GM12878 (cell line): ENCODE data around the gene WFIKKN1. TPM values are rescaled to one million over a fixed set of nuclear protein-coding genes. Genes with fewer than 3 reads are reported as not detected.

Experiments
- ATAC-seq: fragments of 200-7000 bp; cut with Tn5 transposase; 3 replicates; pipeline ENCODE4 v1.9.1; 2020; ENCODE audit warnings: mild to moderate bottlenecking, moderate library complexity
- BruUV-seq: library from RNA; stranded (reverse); fragments of 400-500 nt; replicated peaks from 2 replicates; lab custom pipeline; 2021; lab: Mats Ljungman, UMichigan
- CTCF ChIA-PET: fragments of 300-600 bp; sonication (Branson Sonifier 250); formaldehyde crosslinking; extraction: SDS; loops from one replicate; lab custom pipeline; 2021; ENCODE audit warnings: inconsistent platforms; lab: Yijun Ruan, JAX
- POLR2A ChIA-PET: fragments of 350-600 bp; formaldehyde crosslinking; extraction: SDS; loops from one replicate; lab custom pipeline; 2021; ENCODE audit warnings: inconsistent platforms; lab: Charles Lee
- RAD21 ChIA-PET: fragments of 300-600 bp; sonication (Branson Sonifier 250); formaldehyde crosslinking; loops from one replicate; lab custom pipeline; 2023; ENCODE audit warnings: antibody characterized with exemption; ENCODE audit not compliant: unreplicated experiment; lab: Charles Lee
- SMC1A ChIA-PET: fragments of 300-600 bp; sonication (Branson Sonifier 250); formaldehyde crosslinking; loops from one replicate; lab custom pipeline; 2023; ENCODE audit not compliant: unreplicated experiment, uncharacterized antibody; lab: Charles Lee
- DNase-seq: peaks from one replicate; pipeline ENCODE4 v3.0.0-alpha.2; 2011; ENCODE audit warnings: low read depth, low spot score
- FAIRE-seq: peaks from 3 replicates; lab custom pipeline; 2011; peaks lifted over from hg19 to GRCh38; lab: Jason Lieb, UNC
- H2AFZ ChIP-seq: 2 replicates; pipeline ENCODE4 v1.6.0; 2011; ENCODE audit warnings: low read depth, low read length, control low read depth; ENCODE audit not compliant: control insufficient read depth
- H3K27ac ChIP-seq: 2 replicates; pipeline ENCODE4 v1.5.1; 2011; ENCODE audit warnings: control low read depth; ENCODE audit not compliant: control insufficient read depth, insufficient read depth
- H3K27me3 ChIP-seq, 2 experiments: replicated peaks in 1 of 2; 2 replicates each; pipeline versions ENCODE4 v1.6.0 to v1.6.1; 2011; ENCODE audit warnings: low read length in 1 of 2; ENCODE audit not compliant: control insufficient read depth in 2 of 2, insufficient read depth in 2 of 2
- H3K36me3 ChIP-seq, 2 experiments: 2 replicates each; pipeline ENCODE4 v1.5.1; 2011; ENCODE audit warnings: low read length in 1 of 2; ENCODE audit not compliant: control insufficient read depth in 2 of 2, insufficient read depth in 2 of 2
- H3K4me1 ChIP-seq: 2 replicates; pipeline ENCODE4 v1.6.1; 2011; ENCODE audit warnings: mild to moderate bottlenecking, low read length, moderate library complexity, mixed read lengths; ENCODE audit not compliant: control insufficient read depth, insufficient read depth
- H3K4me2 ChIP-seq: 2 replicates; pipeline ENCODE4 v1.6.0; 2011; ENCODE audit warnings: control low read depth; ENCODE audit not compliant: control insufficient read depth, insufficient read depth
- H3K4me3 ChIP-seq: fragments of 200-600 bp; sonication (generic); 2 replicates; pipeline ENCODE4 v1.5.1; 2016
- H3K79me2 ChIP-seq: 2 replicates; pipeline ENCODE4 v1.6.0; 2011; ENCODE audit warnings: low read length; ENCODE audit not compliant: control insufficient read depth, insufficient read depth
- H3K9ac ChIP-seq: 2 replicates; pipeline ENCODE4 v1.8.0; 2011; ENCODE audit warnings: low read length, control low read depth, mixed read lengths; ENCODE audit not compliant: control insufficient read depth, insufficient read depth
- H3K9me3 ChIP-seq: replicated peaks from 3 replicates; pipeline ENCODE4 v1.5.1; 2011; ENCODE audit warnings: mild to moderate bottlenecking, low read length; ENCODE audit not compliant: control insufficient read depth, insufficient read depth
- H4K20me1 ChIP-seq: 2 replicates; pipeline ENCODE4 v1.6.0; 2011; ENCODE audit not compliant: control insufficient read depth, insufficient read depth
- ASH2L ChIP-seq: fragments of 300-600, 200-600 bp; sonication (generic); IDR thresholded peaks from 2 replicates; pipeline ENCODE4 v1.6.1; 2017; ENCODE audit warnings: low read depth, mild to moderate bottlenecking, borderline replicate concordance
- BCL3 ChIP-seq: IDR thresholded peaks from 2 replicates; pipeline ENCODE4 v1.6.1; 2011; ENCODE audit warnings: borderline replicate concordance, low read depth, mild to moderate bottlenecking, moderate library complexity, low read length; ENCODE audit not compliant: insufficient read depth, poor library complexity, severe bottlenecking
- CEBPB ChIP-seq, 2 experiments: fragments of 150-350 bp in 1 of 2; IDR thresholded peaks; 2 replicates each; pipeline ENCODE4 v1.6.1; 2012 to 2014; ENCODE audit warnings: low read depth in 2 of 2, low read length in 2 of 2, borderline replicate concordance in 1 of 2, inconsistent platforms in 1 of 2
- CHD4 ChIP-seq: fragments of 200-600 bp; sonication (generic); IDR thresholded peaks from 2 replicates; pipeline ENCODE4 v1.6.1; 2016; ENCODE audit warnings: mild to moderate bottlenecking
- CREB1 ChIP-seq: IDR thresholded peaks from 2 replicates; pipeline ENCODE4 v1.6.1; 2012; ENCODE audit warnings: low read depth, mild to moderate bottlenecking, inconsistent platforms
- EGR1 ChIP-seq, 2 experiments: IDR thresholded peaks; 1 replicate in 1 of 2; 2 replicates in 1 of 2; pipeline ENCODE4 v1.6.1; 2011 to 2012; ENCODE audit warnings: low read depth in 2 of 2, low read length in 2 of 2, borderline replicate concordance in 1 of 2, mild to moderate bottlenecking in 1 of 2, moderate library complexity in 1 of 2
- EP300 ChIP-seq, 2 experiments: fragments of 150-350 bp in 1 of 2; IDR thresholded peaks; 2 replicates each; pipeline ENCODE4 v1.6.1; 2011 to 2012; ENCODE audit warnings: low read depth in 2 of 2, low read length in 2 of 2, borderline replicate concordance in 1 of 2, improper control_type of control experiment in 1 of 2, inconsistent platforms in 1 of 2; ENCODE audit not compliant: control insufficient read depth in 1 of 2
- IRF4 ChIP-seq: IDR thresholded peaks from 2 replicates; pipeline ENCODE4 v1.6.1; 2011; ENCODE audit warnings: low read depth, low read length
- MYC ChIP-seq: IDR thresholded peaks from 2 replicates; pipeline ENCODE4 v1.6.1; 2011; ENCODE audit warnings: mild to moderate bottlenecking, low read length, moderate library complexity, inconsistent platforms; ENCODE audit not compliant: insufficient read depth, insufficient replicate concordance, insufficient read length, severe bottlenecking
- PAX8 ChIP-seq: fragments of 450-650 bp; IDR thresholded peaks from 2 replicates; pipeline ENCODE4 v1.6.1; 2017; ENCODE audit warnings: mild to moderate bottlenecking, moderate library complexity
- POLR2AphosphoS5 ChIP-seq: IDR thresholded peaks from 2 replicates; pipeline ENCODE4 v1.6.1; 2011; ENCODE audit warnings: mild to moderate bottlenecking, low read length, inconsistent platforms
- SIN3A ChIP-seq: IDR thresholded peaks from 2 replicates; pipeline ENCODE4 v1.6.1; 2012; ENCODE audit warnings: low read depth, low read length, improper control_type of control experiment
- SRF ChIP-seq, 2 experiments: IDR thresholded peaks; 2 replicates each; pipeline ENCODE4 v1.6.1; 2011; ENCODE audit warnings: low read depth in 2 of 2, low read length in 2 of 2, mild to moderate bottlenecking in 1 of 2, moderate library complexity in 1 of 2
- STAT1 ChIP-seq: fragments of 450-650 bp; conservative IDR thresholded peaks from 2 replicates; pipeline ENCODE4 v1.6.1; 2014; ENCODE audit warnings: antibody characterized with exemption, mild to moderate bottlenecking
- SUZ12 ChIP-seq: fragments of 200-600 bp; sonication (generic); IDR thresholded peaks from one replicate; pipeline ENCODE4 v1.6.1; 2018; ENCODE audit warnings: antibody characterized with exemption, mild to moderate bottlenecking; ENCODE audit not compliant: unreplicated experiment
- TAF1 ChIP-seq: IDR thresholded peaks from 2 replicates; pipeline ENCODE4 v1.6.1; 2011; ENCODE audit warnings: mild to moderate bottlenecking, low read depth, low read length, borderline replicate concordance
- TCF3 ChIP-seq: IDR thresholded peaks from 2 replicates; pipeline ENCODE4 v1.6.1; 2012; ENCODE audit warnings: low read depth, mild to moderate bottlenecking, low read length, borderline replicate concordance; ENCODE audit not compliant: insufficient read depth
- ZBED1 ChIP-seq: IDR thresholded peaks from 2 replicates; pipeline ENCODE4 v1.6.1; 2016; ENCODE audit warnings: borderline replicate concordance
- WGBS: methylation state at CpG from one replicate; pipeline ENCODE4 v1.1.6; 2016; ENCODE audit warnings: low lambda C conversion rate; ENCODE audit not compliant: insufficient replicate concordance, insufficient coverage; ENCODE audit errors: missing lambda C conversion rate; 5-methylcytosine and 5-hydroxymethylcytosine counted together
- in situ Hi-C: fragments of 300-500 bp; cut with MboI; formaldehyde crosslinking; loops from 9 replicates; pipeline ENCODE4 v1.14.3; 2018; ENCODE audit warnings: mixed read lengths
- intact Hi-C: fragments of 100-400 bp; cut with micrococcal nuclease; formaldehyde crosslinking; loops from one replicate; pipeline ENCODE4 v1.14.2; 2022; ENCODE audit not compliant: unreplicated experiment
- polyA plus RNA-seq, 11 experiments: library from polyadenylated mRNA; depleted of rRNA in 4 of 11; unstranded in 6 of 11; stranded (reverse) in 5 of 11; fragments of >200 nt; fragmentation: Nextera tagmentation in 4 of 11; fragmentation: Illumina TruSeq in 1 of 11; extraction: Ambion mirVana in 4 of 11; extraction: Trizol in 1 of 11; gene quantifications; 1 replicate in 1 of 11; 2 replicates in 10 of 11; pipeline versions ENCODE4 v1.2.1 to v1.2.3, GENCODE V29; 2011 to 2016; ENCODE audit warnings: inconsistent platforms in 2 of 11, missing spikeins in 2 of 11, low read depth in 1 of 11
- total RNA-seq, 4 experiments: library from RNA; depleted of rRNA in 3 of 4; stranded (reverse); fragments of >200 nt in 3 of 4; fragmentation: Illumina TruSeq in 1 of 4; extraction: Trizol in 1 of 4; gene quantifications; 2 replicates each; pipeline versions ENCODE4 v1.2.1 to v1.2.3, GENCODE V29; 2013 to 2021
- TF ChIP-seq, protein P1 (sequence below): IDR thresholded peaks from 2 replicates; pipeline ENCODE4 v1.6.1; 2012; ENCODE audit warnings: improper control_type of control experiment, low read depth, low read length; ENCODE audit not compliant: insufficient replicate concordance

The WFIKKN1 gene
- total and polyA plus RNA-seq, 10 of the 15 experiments (the other 5 are each of a cell fraction or from before 2014, with no cell fraction given), result 0.01 to 0.41 (median 0.05) TPM; not detected in 2

DNA sequence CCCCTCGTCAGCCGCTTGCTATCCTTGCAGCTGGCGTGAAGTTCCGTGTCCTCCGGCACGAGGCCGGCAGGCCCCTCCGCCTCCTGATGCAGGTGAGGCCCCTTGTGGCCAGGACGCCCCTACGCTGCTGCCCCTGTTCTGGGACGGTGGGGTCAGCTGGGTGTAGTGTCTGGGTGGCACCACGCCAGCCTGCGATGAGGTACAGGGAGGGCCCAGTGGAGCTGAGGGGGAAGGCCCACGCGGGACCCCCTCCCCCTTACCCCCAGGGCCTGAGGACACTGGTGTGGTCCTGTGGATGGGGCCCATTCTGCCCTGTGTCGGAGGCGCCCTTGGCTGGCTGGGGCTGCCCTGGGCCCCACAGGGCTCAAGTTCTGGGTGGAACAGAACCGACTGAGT lies 48.6 kb upstream of the WFIKKN1 start:
- Histone ChIP-seq H2AFZ (no peak overlapping the region), H3K9ac (no peak overlapping the region), H3K27me3 (no peaks in the 10 kb centered on the region), H3K36me3 (no peaks in the 10 kb centered on the region), H3K27ac (no peak overlapping the region), H3K4me1 (peaks cover under 1% of the 10 kb centered on the region; the same call in 1 of the 2 replicates), H3K9me3 (no peaks in the 10 kb centered on the region), H4K20me1 (no peaks in the 10 kb centered on the region), H3K4me3 (no peak overlapping the region), H3K4me2 (no peak overlapping the region), H3K79me2 (peaks cover 2% of the 10 kb centered on the region)
- DNase-seq (no peak), FAIRE-seq (no peak), ATAC-seq (no peak)
- in situ Hi-C loops (no loop called here), intact Hi-C loops (no loop called here)
- ChIA-PET POLR2A (no interaction called here), RAD21 (interaction anchor here (0.7 kb wide), 1 partner anchor 99 kb away, joined by 3 read pairs; no protein-coding TSS in a partner anchor), CTCF (no interaction called here), SMC1A (no interaction called here)
- BruUV-seq, result no TSS peak
- TF ChIP-seq PAX8 (no peak), STAT1 (no peak), SRF (IDR thresholded peaks at IDR 0.05; ENCODE audit: low read depth in 2 of 2, low read length in 2 of 2) (no peak), EP300 (IDR thresholded peaks at IDR 0.05; ENCODE audit: borderline replicate concordance in 1 of 2, control insufficient read depth in 1 of 2, low read depth in 2 of 2, low read length in 2 of 2) (no peak), POLR2AphosphoS5 (no peak), MYC (no peak), CREB1 (no peak), CEBPB (IDR thresholded peaks at IDR 0.05; ENCODE audit: borderline replicate concordance in 1 of 2, low read depth in 2 of 2, low read length in 2 of 2) (no peak), IRF4 (no peak), TAF1 (no peak), EGR1 (IDR thresholded peaks at IDR 0.05; ENCODE audit: borderline replicate concordance in 1 of 2, low read depth in 2 of 2, low read length in 2 of 2) (no peak), SIN3A (no peak), ZBED1 (no peak), CHD4 (no peak), TCF3 (no peak), BCL3 (no peak), ASH2L (no peak), SUZ12 (no peak)
- TF ChIP-seq, protein P1, sequence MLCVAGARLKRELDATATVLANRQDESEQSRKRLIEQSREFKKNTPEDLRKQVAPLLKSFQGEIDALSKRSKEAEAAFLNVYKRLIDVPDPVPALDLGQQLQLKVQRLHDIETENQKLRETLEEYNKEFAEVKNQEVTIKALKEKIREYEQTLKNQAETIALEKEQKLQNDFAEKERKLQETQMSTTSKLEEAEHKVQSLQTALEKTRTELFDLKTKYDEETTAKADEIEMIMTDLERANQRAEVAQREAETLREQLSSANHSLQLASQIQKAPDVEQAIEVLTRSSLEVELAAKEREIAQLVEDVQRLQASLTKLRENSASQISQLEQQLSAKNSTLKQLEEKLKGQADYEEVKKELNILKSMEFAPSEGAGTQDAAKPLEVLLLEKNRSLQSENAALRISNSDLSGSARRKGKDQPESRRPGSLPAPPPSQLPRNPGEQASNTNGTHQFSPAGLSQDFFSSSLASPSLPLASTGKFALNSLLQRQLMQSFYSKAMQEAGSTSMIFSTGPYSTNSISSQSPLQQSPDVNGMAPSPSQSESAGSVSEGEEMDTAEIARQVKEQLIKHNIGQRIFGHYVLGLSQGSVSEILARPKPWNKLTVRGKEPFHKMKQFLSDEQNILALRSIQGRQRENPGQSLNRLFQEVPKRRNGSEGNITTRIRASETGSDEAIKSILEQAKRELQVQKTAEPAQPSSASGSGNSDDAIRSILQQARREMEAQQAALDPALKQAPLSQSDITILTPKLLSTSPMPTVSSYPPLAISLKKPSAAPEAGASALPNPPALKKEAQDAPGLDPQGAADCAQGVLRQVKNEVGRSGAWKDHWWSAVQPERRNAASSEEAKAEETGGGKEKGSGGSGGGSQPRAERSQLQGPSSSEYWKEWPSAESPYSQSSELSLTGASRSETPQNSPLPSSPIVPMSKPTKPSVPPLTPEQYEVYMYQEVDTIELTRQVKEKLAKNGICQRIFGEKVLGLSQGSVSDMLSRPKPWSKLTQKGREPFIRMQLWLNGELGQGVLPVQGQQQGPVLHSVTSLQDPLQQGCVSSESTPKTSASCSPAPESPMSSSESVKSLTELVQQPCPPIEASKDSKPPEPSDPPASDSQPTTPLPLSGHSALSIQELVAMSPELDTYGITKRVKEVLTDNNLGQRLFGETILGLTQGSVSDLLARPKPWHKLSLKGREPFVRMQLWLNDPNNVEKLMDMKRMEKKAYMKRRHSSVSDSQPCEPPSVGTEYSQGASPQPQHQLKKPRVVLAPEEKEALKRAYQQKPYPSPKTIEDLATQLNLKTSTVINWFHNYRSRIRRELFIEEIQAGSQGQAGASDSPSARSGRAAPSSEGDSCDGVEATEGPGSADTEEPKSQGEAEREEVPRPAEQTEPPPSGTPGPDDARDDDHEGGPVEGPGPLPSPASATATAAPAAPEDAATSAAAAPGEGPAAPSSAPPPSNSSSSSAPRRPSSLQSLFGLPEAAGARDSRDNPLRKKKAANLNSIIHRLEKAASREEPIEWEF, result no peak
- 86% methylated on average over 16 of the region's 18 CpGs for WGBS
